Suprapubic skin (tissue), 4 donors: ENCODE results near the gene NTMT1.

ENCODE experiments used
- CTCF ChIP-seq, 2 donors: fragments of 200-600 bp in 1 of 2; fragments of 450-650 bp in 1 of 2; sonication (generic) in 1 of 2; IDR thresholded peaks; one replicate each; pipeline ENCODE4 v1.5.1; 2016 to 2019; ENCODE audit warnings: antibody characterized with exemption in 2 of 2, mild to moderate bottlenecking in 1 of 2, moderate library complexity in 1 of 2
- POLR2A ChIP-seq, 2 donors: fragments of 450-650 bp; IDR thresholded peaks; one replicate each; pipeline ENCODE4 v1.6.1; 2017; ENCODE audit warnings: antibody characterized with exemption in 2 of 2, mild to moderate bottlenecking in 2 of 2, moderate library complexity in 2 of 2
- POLR2AphosphoS5 ChIP-seq, 3 donors: sonication (generic); formaldehyde crosslinking; IDR thresholded peaks; one replicate each; pipeline ENCODE4 v1.6.1; 2017; ENCODE audit warnings: antibody characterized with exemption in 3 of 3

GRCh38 chr9:129614932-129615331 lies 11.0 kb upstream of the NTMT1 start:
- TF ChIP-seq CTCF (IDR thresholded peaks at IDR 0.05) (no peak), POLR2AphosphoS5 (IDR thresholded peaks at IDR 0.05) (no peak), POLR2A (IDR thresholded peaks at IDR 0.05) (no peak)
